ENCODE measurements around the gene ST3GAL3. TPM values are rescaled to one million over a fixed set of nuclear protein-coding genes. Genes with fewer than 3 reads are reported as not detected.

ST3GAL3 gene
- total RNA-seq, 1 donor from 2014 or later = 38.5 TPM

- no peak for DNase-seq (ENCODE audit: low spot score)
These were observed 166.5 kb downstream of the ST3GAL3 start for GRCh38 chr1:43873851-43874250.

- DNase-seq (ENCODE audit: low spot score) = no peak
These were observed 167.4 kb downstream of the ST3GAL3 start for GRCh38 chr1:43874716-43875115.

- no peak for DNase-seq (ENCODE audit: low spot score)
These were observed 168.0 kb downstream of the ST3GAL3 start for GRCh38 chr1:43875331-43875730.

- DNase-seq (ENCODE audit: low spot score) = no peak
These were observed 169.8 kb downstream of the ST3GAL3 start for GRCh38 chr1:43877101-43877500.

DNA sequence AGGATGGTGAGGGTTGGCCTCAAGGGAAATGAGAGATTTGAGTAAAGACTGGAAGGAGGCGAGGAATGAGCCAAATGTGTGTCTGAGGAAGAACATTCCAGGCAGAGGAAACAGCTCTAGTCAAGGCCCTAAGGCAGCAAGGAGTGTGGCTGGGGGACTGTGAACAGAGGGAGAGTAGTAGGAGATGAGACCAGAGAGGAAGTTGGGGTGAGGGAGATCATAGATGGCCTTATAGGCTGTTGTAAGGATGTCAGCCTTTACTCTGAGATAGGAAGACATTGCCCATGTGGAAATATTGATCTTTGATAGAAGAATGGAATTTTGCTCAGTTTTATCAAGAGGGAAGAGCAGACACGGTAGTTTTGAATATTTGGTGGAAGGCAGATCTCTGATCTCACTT lies 171.1 kb downstream of the ST3GAL3 start:
- no peak for DNase-seq (ENCODE audit: low spot score)

DNA sequence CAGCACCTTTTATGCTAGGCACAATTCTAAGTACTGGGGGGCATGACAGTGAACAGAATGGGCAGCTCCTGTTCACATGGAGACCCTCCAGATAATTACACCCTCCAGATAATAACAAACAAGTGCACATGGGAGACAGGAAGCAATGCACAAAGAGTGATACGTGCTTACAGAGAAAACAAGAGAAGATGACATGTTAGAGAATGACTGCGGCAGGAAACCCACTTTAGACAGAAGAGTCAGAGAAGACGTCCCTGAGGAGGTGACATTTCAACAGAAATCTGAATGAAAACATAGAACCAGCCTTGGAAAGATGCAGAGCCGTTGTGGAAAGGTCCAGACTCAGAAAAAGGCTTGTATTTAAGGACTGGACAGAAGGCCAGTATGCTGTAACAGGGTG lies 171.5 kb downstream of the ST3GAL3 start:
- no peak for DNase-seq (ENCODE audit: low spot score)

GRCh38 chr1:43879414-43879813 lies 172.1 kb downstream of the ST3GAL3 start:
- DNase-seq (ENCODE audit: low spot score) = no peak

- no peak for DNase-seq (ENCODE audit: low spot score)
These were observed 172.7 kb downstream of the ST3GAL3 start for GRCh38 chr1:43879996-43880395.

- no peak for DNase-seq (ENCODE audit: low spot score)
These were observed 173.3 kb downstream of the ST3GAL3 start for GRCh38 chr1:43880604-43881003.

DNA sequence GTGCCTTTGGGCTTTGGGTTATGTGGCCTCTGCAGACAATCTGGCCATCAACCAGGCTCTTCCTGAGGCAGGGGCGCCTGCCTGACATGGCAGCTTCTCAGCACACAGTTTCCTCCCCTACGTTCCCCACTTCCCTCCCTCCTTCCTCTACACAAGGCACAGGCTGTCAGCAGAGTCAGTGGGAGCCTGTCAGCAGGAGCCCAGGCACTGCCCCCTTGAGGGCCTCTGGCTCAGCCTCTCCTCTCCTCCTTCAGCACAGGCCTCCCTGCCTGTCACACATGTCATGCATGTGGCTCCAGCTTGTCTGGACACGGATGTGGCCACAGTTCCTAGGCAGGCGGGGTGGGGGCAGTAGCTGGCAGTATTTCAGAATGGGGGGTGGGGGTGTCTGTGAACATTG lies 174.1 kb downstream of the ST3GAL3 start:
- no peak for DNase-seq (ENCODE audit: low spot score)

- no peak for DNase-seq (ENCODE audit: low spot score)
These were observed 175.4 kb downstream of the ST3GAL3 start for GRCh38 chr1:43882763-43883162.

DNA sequence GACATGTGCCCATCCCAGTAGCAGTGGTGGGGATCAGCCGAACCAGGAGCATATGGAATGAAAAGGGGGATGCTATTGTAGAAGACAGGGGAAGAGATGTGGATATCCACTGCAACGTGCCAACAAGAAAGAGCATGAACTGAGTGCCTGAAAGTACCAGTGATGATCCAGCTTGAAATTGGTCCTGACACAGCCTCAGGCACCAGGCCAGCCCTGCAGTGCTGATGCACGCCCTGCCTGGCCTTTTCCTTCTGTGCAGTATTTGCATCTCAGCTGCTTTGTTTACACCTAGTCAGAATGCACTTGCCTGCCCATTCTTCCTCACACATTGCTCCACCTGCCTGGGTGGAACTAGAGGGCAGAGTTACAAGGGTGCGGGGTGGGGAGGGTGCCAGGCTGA lies 176.0 kb downstream of the ST3GAL3 start:
- no peak for DNase-seq (ENCODE audit: low spot score)

GRCh38 chr1:43885279-43885801 lies 178.0 kb downstream of the ST3GAL3 start:
- no peak for DNase-seq (ENCODE audit: low spot score)

DNA sequence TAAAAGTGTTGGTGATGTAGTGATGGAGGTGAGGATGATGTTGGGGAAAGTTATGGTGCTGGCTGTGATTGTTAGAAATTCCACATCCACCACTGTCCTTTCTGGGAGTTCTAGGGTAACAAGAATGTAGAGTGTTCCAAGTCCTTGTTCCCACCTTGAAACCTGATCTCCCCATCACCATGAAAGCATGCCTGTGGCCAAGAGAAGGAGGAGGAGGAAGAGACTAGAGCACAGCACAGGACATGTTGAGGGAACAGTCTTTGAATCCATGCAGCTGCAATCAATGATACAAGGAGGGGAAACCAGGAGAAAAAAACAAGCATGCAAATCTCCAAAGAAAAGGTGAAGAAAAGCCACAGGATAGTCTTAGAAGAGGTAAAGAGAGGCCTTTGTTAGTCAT lies 180.4 kb downstream of the ST3GAL3 start:
- no peak for DNase-seq (ENCODE audit: low spot score)

GRCh38 chr1:43890815-43891214 lies 183.5 kb downstream of the ST3GAL3 start:
- DNase-seq (ENCODE audit: low spot score) = no peak

DNA sequence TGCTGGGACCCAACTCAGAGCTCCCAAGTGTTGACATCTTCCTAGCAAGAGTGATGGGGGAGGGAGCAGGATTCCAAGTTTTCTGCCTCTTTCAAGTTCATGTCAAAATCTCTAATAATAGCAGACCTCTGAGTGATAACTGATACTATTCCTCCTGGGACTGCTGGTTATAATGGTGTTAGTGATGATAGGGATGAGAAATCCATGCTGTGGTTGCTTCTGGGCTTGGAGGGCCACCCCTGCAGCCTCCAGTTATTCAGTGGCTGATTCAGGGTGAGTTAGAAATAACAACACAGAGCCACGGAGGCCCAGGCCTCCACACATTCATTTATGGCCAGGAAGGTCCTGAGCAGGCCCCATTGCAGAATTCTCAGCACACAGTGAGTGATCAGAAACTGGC lies 185.7 kb downstream of the ST3GAL3 start:
- DNase-seq (ENCODE audit: low spot score) = no peak

DNA sequence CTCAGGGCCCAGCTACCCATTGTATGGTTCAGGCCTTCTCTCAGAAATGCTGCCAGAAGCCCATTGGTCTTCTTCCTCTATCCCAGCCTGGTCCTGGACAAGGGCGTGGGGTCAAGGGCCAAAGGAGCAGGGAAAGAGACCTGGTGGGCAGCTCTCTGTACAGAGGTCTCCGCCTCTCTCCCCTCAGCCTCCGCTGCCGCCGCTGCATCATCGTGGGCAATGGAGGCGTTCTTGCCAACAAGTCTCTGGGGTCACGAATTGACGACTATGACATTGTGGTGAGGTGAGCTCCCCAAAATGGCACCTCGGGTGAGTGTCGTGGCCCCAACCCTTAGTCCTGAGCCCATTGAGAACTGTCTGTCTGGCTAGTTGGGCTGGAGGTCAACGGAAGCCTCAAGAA lies 191.6 kb downstream of the ST3GAL3 start:
- DNase-seq (ENCODE audit: low spot score) = no peak

DNA sequence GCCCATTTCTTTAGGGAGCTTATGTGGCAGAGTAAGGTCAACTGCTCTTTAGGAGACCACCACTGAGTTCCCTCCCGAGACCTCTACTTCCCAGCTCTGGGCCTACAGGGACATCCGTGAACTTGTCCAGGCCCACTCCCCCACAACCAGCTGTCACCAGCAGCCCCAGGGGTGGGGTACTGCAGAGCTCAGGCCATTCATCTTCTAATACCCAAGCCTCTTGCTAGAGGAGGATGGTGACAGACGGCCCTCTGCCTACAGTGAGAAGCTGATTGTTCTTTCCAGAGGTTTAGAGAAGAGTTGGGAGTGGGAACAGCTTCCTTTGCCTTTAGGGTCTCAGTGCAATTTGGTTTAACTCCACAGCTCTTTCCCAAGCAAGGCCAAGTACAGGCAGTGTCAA lies 193.1 kb downstream of the ST3GAL3 start:
- DNase-seq (ENCODE audit: low spot score) = peak; percentile 47

- DNase-seq (ENCODE audit: low spot score) = peak; percentile 67
These were observed 194.0 kb downstream of the ST3GAL3 start for GRCh38 chr1:43901196-43901961.

- peak; percentile 57 for DNase-seq (ENCODE audit: low spot score)
These were observed 194.9 kb downstream of the ST3GAL3 start for GRCh38 chr1:43902058-43902831.

DNA sequence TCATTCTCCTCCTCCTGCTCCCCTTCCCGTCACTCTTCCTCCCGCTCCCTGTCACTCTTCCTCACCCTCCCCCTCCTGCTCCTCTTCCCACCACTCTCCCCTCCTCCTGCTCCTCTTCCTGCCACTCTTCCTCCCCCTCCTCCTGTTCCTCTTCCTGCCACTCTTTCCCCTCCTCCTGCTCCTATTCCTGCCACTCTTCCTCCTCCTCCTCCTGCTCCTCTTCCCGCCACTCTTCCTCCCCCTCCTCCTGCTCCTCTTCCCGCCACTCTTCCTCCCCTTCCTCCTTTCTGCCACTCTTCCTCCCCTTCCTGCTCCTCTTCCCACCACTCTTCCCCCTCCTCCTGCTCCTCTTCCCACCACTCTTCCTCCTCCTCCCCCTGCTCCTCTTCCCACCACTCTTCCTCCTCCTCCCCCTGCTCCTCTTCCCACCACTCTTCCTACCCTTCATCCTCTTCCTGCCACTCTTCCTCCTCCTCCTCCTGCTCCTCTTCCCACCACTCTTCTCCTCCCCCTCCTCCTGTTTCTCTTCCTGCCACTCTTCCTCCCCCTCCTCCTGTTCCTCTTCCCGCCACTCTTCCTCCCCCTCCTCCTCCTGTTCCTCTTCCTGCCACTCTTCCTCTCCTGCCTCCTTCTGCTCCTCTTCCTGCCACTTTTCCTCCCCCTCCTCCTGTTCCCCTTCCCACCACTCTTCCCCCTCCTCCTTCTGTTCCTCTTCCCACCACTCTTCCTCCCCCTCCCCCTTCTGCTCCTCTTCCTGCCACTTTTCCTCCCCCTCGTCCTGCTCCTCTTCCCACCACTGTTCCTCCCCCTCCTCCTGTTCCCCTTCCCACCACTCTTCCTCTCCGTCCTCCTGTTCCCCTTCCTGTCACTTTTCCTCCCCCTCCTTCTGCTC lies 197.6 kb downstream of the ST3GAL3 start:
- peak; percentile 2 for DNase-seq (ENCODE audit: low spot score)

Data from mesenteric fat pad (tissue), 1 donor.